Activated CD4-positive, alpha-beta T cell treated with anti-CD3 and anti-CD28 coated beads for 4 hours (primary cell): ENCODE results near the gene ADAM12.
"Not testable (repeated sequence)": the region's sequence is repeated elsewhere in the genome, so short reads cannot be mapped to it uniquely, and the experiment has no call there.

Experiments
- DNase-seq, 2 donors: peaks; one replicate each; pipeline ENCODE4 v3.0.0-alpha.2; 2020

ADAM12 gene

DNA sequence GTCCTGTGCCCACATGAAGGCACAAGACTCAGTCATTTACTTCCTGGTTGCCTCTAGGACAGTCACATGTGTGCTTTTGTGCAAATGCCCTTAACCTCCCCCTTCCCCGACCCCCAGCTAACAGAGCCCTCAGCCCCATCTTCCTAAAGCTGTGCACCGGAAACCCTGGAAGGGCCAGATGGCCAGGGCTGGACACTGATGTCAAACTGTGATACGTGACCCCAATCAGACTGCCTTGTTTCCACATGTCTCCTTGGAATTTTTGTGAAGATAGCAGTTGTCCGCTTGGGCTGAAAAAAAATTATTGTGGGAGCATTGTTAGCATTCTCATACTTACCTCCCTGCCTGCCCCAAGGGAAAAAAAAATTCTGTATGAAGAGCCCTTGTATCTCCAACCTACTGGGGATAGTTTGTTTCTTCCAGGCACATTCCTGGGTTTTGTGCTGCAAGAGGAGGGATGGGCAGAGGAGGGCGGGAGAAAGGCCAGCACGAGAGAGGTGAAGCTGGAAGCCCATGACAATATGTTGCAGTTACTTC lies 17.0 kb upstream of the ADAM12 start:
- no peak for DNase-seq

DNA sequence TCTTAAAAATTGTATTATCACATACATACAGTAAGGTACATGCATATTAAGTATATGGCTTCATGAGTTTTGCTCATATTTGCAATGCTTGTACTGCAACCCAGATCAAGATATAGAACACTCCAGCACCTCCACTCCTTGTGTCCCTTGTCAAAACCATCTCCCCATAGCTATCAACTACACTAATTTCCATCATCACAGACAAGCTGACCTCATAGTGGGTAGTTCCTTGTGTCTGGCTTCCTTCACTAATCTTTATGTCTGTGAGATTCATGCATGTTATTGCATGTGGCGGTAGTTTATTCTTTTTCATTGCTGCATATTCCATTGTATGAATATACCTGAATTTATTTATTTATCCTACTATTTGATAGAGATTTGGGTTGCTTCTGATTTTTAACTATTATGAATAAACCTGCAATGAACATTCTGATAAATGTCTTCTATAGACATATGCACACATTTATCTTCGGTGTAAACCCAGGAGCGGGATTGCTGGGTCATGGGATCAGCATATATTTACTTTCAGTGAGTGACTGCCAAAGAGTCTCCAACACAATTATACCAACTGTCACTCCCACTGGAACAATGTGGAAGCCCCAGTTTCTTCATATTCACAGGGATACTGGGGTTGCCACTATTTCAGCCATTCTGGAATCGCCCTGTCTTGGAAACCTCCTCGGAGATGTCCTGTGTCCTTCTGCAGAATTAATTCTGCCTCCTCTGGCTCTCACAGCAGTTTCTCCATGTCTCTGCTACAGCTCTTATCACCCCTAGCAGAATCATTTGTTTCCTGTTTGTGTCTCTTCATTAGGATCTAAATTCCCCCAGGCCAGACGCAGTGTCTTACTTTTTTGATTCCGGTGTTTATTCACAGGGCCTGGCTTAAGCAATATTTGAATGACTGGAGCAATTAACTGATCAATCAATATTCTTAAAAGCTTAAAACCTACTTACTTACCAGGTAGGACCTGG lies 14.7 kb upstream of the ADAM12 start:
- DNase-seq, result no peak

DNA sequence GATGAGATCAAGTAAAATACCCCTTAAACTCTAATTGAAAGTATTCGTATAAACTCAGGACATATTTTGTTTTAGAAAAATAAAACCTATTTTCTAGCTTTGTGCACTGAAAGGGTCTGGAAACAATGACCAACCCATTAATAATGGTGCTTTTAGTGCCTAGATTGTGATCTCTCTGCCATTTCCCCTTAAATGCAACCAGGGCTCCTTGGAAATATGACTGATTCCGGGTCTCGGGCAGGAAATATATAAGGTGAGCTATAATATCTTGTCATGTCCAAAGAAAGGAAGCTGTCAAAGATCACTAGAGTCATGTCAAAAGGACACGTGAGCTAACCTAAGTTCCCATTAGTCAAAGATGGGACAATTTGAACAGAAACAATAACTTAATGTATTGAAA lies 12.4 kb upstream of the ADAM12 start:
- no peak for DNase-seq

DNA sequence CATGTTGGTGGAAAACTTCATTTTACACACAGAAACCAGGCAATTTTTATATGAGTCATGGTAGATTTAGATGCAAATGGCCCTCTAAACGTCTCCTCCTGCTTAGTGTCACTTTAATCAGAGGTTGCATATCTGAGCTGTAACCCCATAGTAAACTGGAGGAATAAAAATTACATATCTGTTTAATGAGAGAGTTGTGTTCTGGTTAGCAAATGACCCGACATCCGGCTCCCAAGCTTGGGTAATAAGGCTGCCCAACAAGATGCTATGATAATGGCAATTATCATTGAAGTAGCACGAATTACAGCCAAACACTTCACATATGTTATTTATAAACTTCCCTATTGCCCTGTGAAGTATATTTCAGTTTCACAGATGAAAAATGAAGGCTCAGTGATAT lies 10.6 kb upstream of the ADAM12 start:
- DNase-seq, result no peak

DNA sequence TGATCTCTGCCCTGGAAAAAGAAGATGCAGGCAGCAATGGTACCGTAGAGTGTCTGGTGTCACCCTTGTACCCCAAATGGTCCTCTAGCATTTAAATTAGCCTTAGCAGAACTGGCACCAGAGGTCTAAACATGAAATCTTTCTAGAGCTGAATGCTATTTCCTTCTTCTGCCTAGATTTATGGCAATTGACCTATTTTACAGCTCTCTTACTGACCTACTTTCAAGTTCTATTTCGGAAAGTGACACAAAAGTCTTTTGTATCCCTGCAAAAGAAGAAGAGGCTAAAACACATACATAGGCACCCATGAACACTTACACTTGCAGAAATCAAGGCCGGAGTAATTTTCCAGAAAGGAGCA lies 10.1 kb upstream of the ADAM12 start:
- DNase-seq, result no peak

DNA sequence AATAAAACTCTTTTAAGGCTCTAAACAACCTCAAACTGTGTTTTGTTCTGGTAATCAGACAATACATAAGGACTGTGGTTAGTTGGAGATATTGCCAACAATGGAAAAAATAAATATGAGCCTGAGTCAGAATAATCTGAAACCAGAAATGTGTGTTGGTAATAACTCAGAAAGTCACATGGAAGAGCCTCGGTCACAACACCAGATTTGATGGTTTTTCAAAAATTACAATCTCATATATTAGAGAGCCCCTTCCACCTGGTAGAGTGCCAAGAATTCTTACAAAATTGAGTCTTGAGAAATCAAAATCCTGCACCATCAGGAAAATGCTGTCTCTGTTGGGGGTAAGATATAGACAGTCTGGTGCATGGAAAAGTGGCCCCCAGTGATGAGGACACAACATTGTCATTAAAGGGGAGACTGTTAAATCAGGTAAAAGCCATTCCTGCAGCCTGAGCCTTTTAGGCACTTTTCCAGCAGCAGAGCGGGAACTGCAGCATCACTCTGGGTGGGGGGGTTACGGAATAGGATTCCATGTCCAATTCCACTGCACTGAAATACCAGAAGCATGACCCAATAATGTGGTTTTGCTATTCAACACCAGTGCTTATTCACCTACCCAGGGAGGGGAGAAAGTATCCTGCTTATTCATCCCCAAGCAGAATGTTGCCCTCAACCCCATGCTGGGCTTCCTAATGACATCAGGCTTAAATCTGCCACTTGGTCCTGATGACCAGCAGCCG lies 9.5 kb upstream of the ADAM12 start:
- no peak for DNase-seq

DNA sequence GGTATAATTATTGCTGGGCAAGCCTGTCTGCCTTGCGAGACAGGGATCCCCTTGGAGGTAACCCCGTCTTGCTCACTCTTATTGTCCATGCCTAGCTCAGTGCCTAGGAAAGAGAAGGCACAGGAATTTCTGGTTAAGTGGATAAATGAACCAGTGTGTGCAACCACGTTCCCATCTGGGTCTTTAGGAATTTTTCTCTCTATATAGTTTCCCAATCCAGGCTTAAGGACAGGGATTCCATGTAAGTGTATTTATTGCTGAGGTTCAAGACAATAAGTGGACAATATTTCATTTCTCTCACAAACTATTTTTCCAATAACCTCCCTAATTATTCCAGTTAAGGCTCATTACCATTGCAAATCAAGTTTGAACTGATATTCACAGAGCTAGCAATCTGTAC lies 8.9 kb upstream of the ADAM12 start:
- no peak for DNase-seq

DNA sequence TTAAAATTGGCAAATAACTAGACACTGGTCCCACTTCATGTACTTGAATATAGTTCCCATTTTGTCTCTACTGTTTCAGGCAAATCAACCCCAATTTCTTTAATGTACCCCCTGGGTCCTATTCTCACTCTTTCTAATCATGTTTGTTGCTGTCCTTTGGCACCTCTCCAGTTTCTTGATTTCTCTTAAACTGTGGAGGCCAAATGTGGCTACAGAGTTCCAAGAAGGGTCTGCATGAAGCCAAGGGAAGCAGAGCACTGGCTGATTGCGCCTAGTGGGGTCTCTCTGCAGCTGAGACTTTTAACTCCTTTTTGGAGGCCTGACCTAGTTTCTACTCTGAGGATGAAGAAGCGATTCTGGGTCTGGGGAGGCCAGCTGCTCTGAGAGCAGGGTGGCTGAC lies 6.7 kb upstream of the ADAM12 start:
- no peak for DNase-seq

DNA sequence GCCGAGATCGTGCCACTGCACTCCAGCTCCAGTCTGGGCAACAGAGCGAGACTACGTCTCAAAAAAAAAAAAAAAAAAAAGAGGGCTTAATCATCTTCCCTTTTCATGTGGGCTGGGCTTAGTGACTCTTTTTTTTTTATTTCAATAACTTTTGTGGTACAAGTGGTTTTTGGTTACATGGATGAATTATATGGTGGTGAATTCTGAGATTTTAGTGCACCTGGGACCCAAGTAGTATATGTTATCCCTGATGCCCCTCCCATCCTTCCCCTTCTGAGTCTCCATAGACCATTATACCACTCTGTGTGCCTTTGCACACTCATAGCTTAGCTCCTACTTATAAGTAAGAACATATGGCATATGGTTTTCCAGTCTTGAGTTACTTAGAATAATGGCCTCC lies 4.8 kb upstream of the ADAM12 start:
- DNase-seq, result no peak

DNA sequence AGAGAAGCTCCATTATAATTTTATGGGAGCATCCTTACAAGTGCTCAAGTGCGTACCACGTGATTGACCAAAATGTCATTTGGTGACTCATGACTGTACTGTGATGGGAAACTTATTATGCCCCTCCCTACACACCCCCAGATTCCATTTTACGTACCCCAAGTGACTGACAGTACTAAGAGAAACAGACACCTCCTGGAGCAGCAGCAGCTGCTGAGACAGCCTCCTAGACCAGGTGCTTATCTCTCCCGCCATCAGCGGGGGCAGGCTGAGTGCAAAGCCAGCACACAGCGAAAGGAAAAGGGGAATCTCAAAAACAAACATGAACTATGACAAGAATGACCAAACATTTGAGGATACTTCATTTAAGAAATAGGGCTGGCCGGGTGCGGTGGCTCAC lies 4.2 kb upstream of the ADAM12 start:
- DNase-seq, result no peak

DNA sequence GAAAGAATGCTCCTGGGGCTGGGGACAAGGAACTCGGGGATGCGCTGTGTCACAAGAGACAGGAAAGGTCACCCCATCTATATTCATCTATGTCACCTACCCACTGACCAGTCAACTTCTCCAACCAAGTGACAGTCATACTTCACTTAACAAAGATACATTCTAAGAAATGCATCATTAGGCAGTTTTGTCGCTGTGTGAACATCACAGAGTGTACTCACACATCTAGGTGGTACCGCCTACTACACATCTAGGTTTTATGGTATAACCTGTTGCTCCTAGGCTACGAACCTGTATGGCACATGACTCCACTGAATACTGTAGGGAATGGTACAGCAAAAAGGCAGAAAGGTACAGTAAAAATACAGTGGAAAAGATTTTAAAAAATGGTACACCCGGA lies 3.8 kb upstream of the ADAM12 start:
- DNase-seq, result no peak

DNA sequence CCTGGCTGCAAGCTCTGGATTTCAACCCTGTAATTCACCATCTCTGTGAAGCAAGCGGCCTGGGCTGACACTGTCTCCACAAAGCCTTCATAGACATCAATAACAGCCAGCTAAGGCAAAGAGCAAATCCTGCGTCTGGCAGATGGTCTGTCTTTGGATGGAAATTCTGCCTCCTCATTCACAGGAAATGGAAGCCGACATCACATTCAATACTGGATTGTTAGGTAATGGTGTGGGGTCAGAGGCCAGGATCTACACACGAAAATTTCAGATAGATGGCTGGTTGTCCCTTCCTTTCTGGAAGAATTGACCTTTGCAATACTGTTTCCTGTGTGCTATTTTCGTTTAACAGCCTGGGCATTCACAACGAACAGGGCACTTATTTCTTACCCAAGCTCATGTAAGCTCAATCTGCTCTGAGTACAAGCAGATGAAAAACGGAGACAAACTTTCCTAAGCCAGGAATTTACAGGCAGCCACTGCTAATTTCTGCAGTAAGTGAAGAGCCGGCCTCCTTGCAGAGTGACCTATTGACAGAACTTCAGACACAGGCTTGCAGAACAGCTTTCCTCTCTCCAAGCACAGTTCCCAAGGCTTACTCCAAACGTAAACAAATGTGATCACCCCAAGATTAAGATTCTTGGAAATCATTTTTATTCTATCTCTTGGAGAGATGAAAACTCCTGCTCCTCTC lies 3.1 kb upstream of the ADAM12 start:
- no peak for DNase-seq

DNA sequence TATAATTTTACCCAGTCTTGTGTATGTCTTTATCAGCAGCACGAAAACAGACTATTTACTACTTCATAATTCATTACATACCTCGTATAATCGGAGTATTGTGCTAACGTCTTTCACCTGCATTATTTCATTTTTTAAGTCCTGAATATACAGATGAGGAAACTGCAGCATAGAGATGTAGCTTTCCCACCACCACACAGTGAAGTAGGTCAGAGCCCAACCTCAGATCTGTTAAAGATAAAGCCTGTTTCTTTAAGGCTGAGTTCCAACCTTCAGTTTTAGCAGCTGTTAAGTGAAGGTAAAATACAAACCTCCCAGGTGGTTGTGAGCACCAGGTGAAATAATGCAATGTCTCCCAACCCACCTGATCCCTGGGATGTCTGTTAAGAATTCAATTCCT lies 2.0 kb upstream of the ADAM12 start:
- no peak for DNase-seq

DNA sequence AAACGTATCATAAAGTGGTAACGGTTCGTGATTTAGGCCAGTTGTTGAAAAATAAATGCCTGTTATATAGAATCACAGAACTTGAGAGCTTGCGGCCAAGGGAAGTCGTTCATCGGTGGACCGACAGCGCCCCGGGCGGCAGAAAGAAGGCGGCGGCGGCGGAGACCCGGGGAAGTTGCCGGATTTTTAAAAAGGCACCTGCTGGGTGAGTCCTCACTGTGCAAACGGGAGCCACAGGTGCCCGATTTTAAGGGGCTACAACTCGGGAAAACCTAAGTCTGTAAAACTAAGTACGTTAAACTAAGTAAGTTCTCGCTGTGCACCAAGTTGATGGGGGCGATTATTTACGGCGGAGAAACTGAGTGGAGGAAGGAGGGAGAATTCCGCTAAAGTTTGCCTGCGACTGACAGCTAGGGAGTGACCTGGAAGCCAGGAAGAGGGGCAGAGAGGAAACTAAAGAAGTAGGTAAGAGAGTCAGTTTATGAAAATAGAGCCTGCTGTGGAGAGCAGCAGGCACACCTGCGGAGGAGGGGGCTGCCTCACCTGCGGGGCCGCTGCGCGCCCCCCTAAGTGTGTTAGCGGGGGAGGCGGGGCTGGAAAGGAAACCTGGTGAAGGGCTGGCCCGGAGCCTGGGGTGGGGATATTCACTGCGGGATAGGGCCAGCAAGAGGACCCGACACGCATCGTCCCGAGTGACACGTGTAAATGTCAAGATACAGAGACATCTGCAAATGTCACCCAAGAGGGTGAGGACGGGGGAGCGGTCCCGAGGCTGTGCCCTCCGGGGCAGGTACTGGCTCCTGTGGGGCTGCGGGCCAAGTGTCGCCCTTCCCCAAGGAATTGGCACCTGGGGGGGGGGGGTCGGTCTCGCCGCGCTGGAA lies 996 bp downstream of the ADAM12 start:
- peak in 1 of 2 donors; percentile 11 for DNase-seq

DNA sequence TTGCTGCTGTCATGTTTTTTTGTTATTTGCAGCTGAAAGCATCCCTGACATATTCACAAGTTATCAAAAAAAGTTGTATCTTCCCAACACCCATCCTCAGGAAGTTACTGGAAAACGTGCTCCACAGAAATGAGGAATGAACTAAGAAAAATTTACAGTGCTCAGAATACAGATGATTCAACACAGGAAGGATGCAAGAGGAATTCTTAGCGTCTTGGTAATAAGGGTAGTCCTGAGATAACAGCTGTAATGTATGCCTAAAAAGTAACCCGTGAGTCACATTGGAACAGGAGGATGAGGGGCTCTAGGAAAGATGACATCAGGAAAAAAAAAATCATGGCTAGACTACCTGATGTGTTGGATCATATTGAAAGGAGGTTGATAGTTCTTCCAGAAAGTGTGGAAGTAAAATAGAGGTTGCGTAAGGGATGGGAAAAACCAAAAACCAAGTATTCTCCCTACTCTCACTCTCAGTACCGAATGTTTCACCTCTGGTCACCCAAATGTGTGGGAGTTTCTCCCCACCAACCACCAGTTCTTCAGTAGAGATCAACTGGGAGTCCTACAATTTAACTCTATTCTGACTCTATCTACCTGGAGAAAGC lies 3.9 kb downstream of the ADAM12 start:
- no peak for DNase-seq

DNA sequence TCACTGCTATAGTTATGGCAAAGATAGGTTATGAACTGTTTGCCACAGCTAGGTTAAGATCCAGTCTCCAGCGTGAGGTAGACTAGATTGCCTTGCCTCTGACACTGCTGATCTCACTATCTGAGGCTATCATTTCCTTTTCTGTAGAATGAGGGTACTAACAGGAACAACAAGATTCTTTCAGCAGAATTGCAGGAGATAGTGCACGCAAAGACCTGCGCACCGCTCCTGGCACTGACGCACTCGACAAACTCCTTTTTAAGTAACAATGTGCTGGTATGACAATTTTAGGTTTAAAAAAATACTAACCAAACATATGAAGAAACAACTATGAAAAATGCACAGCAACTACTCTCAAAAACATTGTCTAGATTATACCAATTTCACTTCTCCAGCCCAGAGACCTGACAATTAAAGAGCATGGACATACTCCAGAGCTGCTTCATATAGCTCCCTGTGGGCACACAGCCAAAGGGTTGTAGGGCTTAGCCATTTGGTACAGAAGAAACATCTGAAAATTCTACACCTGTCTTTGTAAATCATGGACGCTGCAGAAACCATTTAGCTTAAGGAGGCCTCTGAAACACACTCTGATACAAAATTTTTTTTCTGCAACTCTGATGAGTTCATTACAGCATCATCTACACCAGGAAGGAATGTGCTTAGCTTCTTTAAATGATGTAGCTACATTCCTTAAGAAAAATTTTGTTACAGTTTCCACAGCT lies 7.8 kb downstream of the ADAM12 start:
- DNase-seq, result no peak

DNA sequence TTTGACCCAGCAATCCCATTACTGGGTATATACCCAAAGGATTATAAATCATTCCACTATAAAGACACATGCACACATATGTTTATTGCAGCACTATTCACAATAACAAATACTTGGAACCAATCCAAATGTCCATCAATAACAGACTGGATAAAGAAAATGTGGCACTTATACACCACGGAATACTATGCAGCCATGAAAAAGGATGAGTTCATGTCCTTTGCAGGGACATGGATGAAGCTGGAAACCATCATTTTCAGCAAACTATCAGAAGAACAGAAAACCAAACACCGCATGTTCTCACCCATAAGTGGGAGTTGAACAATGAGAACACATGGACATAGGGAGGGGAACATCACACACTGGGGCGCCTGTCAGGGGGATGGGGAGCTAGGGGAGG lies 9.1 kb downstream of the ADAM12 start:
- not testable (repeated sequence) for DNase-seq

DNA sequence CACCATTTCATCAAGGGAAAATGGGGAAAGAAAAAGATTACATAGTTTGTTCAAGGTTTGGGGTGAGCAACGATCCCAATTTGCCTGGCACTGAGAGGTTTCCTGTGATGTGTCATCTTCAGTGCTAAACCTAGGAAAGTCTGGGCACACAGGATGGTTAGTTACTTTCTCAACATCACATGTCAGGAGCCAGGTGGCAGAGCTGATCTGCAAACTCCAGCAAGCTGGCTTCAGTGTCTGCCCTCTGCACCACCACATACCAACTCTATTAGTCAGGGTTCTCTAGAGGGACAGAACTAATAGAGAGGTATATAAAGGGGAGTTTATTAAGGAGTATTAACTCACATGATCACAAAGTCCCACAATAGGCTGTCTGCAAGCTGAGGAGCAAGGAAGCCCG lies 11.3 kb downstream of the ADAM12 start:
- DNase-seq, result no peak

DNA sequence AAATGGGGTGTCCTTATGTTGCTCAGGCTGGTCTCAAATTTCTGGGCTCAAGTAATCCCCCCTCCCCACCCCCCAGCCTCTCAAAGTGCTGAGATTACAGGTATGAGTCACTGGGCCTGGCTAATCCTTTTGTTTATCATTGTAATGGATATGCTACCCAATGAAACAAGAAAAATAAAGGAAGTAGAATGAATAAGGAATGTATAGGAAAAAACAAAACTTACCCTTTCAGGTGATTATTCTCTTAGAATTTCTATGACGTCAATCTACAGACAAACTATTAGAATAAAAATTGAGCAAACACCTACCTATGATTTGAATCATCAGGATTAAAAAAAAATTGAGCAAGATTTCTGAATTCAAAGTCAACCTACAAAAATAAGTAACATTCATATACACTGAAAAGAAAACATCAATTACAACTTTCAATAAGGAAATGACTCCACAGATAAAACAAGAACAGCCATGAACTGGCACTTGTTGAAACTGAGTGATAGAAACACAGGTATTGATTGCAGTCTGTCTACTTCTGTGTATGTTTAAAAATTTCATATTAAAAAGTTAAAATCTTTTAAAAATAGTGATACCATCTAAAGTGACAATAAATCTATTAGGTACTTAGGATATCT lies 12.2 kb downstream of the ADAM12 start:
- DNase-seq, result no peak

DNA sequence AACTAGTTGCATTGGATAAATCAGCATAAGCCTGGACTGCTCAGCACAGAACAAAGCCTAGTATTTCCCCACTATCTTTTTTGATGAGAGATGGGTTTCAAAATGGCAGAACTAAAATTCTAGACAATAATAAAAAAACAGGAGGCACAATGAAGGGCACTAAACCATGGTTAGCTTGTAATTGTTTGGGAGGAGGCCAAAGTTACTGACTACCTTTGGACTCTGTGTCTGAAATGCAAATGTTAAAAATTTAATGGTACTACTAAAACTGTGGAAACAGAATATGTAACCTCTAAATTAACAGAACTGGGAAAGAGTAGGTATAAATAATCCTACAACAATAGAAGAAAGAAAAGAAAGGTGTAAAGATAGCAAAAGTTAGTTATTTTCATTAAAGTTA lies 13.0 kb downstream of the ADAM12 start:
- DNase-seq, result no peak

DNA sequence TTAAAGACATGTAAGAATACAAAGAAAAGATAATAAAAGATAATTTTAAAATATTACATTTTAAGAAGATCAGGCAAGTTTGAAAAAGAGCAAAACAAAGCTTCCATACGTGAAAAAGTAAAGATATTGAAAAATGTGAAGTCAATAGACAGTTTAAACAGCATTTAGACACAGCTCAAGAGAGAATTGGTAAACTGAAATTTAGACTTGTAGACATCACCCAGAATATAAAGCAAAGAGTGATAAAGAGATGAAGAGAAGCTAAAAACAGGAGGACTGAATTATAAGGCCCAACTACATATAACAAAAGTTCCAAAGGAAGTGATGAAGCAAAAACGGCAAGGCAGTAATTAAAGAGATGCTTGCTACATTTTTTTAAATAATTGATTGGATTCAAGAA lies 13.8 kb downstream of the ADAM12 start:
- DNase-seq, result no peak
